ENCODE measurements around the gene NEO1.
"Not testable (repeated sequence)": the region's sequence is repeated elsewhere in the genome, so short reads cannot be mapped to it uniquely, and the experiment has no call there.

NEO1 gene

GRCh38 chr15:73258271-73259108, 206.2 kb downstream of the NEO1 start:
- DNase-seq (ENCODE audit: low read depth in 2 of 2) = no peak

DNA sequence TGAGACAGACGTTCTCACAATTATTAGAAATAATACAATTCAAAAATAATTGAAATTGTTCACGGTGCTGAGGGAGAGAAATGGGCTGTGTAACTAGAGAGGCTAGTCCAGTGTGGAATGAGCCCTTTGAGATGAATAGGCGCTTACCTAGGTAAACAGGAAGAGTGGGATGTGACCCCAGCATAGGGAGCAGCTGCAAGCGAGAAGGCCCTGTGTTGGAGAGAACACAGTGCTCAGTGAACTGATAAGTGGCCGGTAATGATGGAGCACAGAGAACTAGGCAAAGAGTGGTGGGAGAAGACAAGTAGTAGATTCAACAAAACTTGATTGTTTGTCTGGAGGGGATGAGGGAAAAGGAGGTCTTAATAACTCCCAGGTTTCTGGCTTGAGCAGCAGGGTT, 212.6 kb downstream of the NEO1 start:
- no peak for DNase-seq (ENCODE audit: low read depth in 2 of 2)

GRCh38 chr15:73265536-73266153, 213.4 kb downstream of the NEO1 start:
- DNase-seq (ENCODE audit: low read depth in 2 of 2) = peak; percentile 18 to 24

DNA sequence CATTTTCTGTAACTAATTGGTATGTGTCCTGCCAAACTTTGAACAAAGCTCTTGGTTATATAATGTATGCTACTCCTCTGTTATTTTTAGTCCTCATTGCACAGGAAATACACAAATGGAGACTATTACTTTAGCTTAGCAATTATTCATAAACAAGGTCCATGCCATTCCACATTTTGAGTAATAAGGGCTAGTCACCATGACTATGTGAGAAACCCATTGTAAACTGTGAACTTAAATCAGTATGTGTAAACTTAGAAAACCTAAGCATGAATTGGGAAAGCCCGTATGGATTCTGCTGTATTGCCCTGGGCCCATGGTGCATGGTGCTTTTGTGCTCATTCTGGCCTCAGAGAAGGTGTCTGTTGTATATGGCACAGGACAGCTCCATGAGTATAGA, 216.2 kb downstream of the NEO1 start:
- no peak for DNase-seq (ENCODE audit: low read depth in 2 of 2)

- DNase-seq (ENCODE audit: low read depth in 2 of 2) = no peak
These were observed 218.3 kb downstream of the NEO1 start for GRCh38 chr15:73270366-73271097.

GRCh38 chr15:73273181-73274002, 221.1 kb downstream of the NEO1 start:
- DNase-seq (ENCODE audit: low read depth in 2 of 2) = peak; percentile 20 to 25

DNA sequence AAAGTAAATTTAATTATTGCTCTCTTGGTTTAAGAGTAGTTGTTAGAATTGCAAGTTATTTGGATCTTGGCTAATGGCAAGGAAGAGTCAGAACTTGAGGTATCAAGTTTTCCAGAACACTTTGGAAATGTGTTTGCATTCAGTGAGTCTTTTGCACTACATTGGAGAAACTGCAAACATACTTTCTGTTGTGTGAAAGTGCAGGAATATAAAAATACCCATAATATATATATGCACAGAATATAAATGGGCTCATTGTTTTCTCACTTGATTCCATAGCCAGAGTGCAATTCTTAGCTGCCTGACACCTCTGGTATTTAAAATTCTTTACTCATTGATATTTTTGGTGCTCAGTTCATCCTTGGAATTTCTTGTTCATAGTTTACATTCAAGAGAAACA, 223.6 kb downstream of the NEO1 start:
- DNase-seq (ENCODE audit: low read depth in 2 of 2) = no peak

GRCh38 chr15:73282567-73283365, 230.5 kb downstream of the NEO1 start:
- no peak for DNase-seq (ENCODE audit: low read depth in 2 of 2)

- no peak for DNase-seq (ENCODE audit: low read depth in 2 of 2)
These were observed 231.2 kb downstream of the NEO1 start for GRCh38 chr15:73283366-73283962.

GRCh38 chr15:73284090-73284716, 231.9 kb downstream of the NEO1 start:
- peak in 1 of 2 experiments; percentile 10 for DNase-seq (ENCODE audit: low read depth in 2 of 2)

GRCh38 chr15:73286311-73286710, 234.0 kb downstream of the NEO1 start:
- no peak for DNase-seq (ENCODE audit: low read depth in 2 of 2)

DNA sequence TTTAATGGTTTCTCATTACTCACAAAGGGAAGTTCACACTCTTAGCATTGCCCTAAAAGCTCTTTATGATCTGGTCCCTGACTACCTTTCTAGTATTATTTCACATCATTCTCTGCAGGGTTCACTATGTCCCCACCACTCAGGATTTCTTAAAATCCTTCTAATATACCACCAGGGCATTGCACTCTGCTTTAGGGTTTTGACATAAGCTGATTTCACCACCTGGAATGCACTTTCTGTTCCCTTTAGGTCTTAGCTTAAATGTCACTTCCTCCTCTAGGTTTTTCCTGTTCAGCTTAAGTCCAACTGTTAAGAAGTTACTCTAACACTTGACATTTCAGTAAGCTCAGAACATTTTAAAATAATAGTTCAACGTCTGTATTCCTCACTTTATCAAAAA, 234.8 kb downstream of the NEO1 start:
- DNase-seq (ENCODE audit: low read depth in 2 of 2) = no peak

DNA sequence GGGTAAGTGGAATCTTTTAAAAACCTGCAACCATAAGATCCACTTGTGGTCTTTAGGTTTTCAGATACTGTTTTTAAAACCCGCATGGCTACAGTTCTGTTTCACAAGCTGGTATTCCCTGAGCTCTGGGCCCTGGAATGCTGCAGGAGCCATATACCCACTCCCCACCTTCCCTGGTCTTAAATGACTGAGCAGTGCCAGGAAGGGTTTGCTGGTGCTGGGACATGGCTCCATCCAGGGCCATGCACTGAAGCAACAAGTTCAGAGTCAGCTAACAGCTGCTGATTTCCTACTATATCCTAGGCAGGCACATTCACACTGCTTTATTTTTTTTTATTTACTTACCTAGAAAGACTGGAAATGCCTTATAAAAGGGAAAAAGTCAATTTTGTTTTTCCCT, 239.2 kb downstream of the NEO1 start:
- DNase-seq (ENCODE audit: low read depth in 2 of 2) = no peak

- DNase-seq (ENCODE audit: low read depth in 2 of 2) = no peak
These were observed 241.5 kb downstream of the NEO1 start for GRCh38 chr15:73293773-73294172.

GRCh38 chr15:73295630-73296286, 243.5 kb downstream of the NEO1 start:
- no peak for DNase-seq (ENCODE audit: low read depth in 2 of 2)

- no peak for DNase-seq (ENCODE audit: low read depth in 2 of 2)
These were observed 244.5 kb downstream of the NEO1 start for GRCh38 chr15:73296609-73297353.

- no peak for DNase-seq (ENCODE audit: low read depth in 2 of 2)
These were observed 246.4 kb downstream of the NEO1 start for GRCh38 chr15:73298522-73299245.

- not testable (repeated sequence) for DNase-seq (ENCODE audit: low read depth in 2 of 2)
These were observed 248.0 kb downstream of the NEO1 start for GRCh38 chr15:73300286-73300685.

Measured in fibroblast of skin of left quadriceps (primary cell).